ENCODE measurements around the gene PLEKHM3.

The PLEKHM3 gene

GRCh38 chr2:207778298-207778882, 246.9 kb downstream of the PLEKHM3 start:
- no peaks in the 10 kb centered on the region for H3K36me3 ChIP-seq (ENCODE audit: low read length)
- no peaks in the 10 kb centered on the region for H3F3A ChIP-seq (ENCODE audit: insufficient read depth)
- no peaks in the 10 kb centered on the region for H3K79me2 ChIP-seq (ENCODE audit: insufficient read depth, low read length)
- no peak overlapping the region for H3K4me2 ChIP-seq (ENCODE audit: low read depth, low read length, poor library complexity, severe bottlenecking)
- H3K27ac ChIP-seq (ENCODE audit: low read depth, low read length): no peak overlapping the region
- no peak overlapping the region for H2AFZ ChIP-seq (ENCODE audit: low read depth, low read length, severe bottlenecking)
- no peak overlapping the region for H3K4me3 ChIP-seq (ENCODE audit: insufficient read depth, low read length, poor library complexity, severe bottlenecking)
- TF ChIP-seq CTCF (IDR thresholded peaks at IDR 0.05; ENCODE audit: insufficient read depth, low read length, poor library complexity, severe bottlenecking) (no peak), EZH2phosphoT487 (conservative IDR thresholded peaks at IDR 0.05; ENCODE audit: low read length) (no peak)
- H4K20me1 ChIP-seq (ENCODE audit: low read depth, low read length): no peaks in the 10 kb centered on the region
- no peaks in the 10 kb centered on the region for H3K9me3 ChIP-seq (ENCODE audit: insufficient read depth, low read length)
- no peaks in the 10 kb centered on the region for H3K27me3 ChIP-seq (ENCODE audit: low read length)
- H3K9ac ChIP-seq (ENCODE audit: low read length): no peak overlapping the region
- H3K9me2 ChIP-seq (replicated peaks; ENCODE audit: insufficient read depth, low read length): no peaks in the 10 kb centered on the region

- no peak overlapping the region for H3K27ac ChIP-seq (ENCODE audit: low read depth, low read length)
- H2AFZ ChIP-seq (ENCODE audit: low read depth, low read length, severe bottlenecking): no peak overlapping the region
- TF ChIP-seq EZH2phosphoT487 (conservative IDR thresholded peaks at IDR 0.05; ENCODE audit: low read length) (no peak), CTCF (IDR thresholded peaks at IDR 0.05; ENCODE audit: insufficient read depth, low read length, poor library complexity, severe bottlenecking) (no peak)
Observed at GRCh38 chr2:207777124-207777523, 248.2 kb downstream of the PLEKHM3 start.

GRCh38 chr2:207775473-207775872, 249.9 kb downstream of the PLEKHM3 start:
- Histone ChIP-seq H3K4me2 (ENCODE audit: low read depth, low read length, poor library complexity, severe bottlenecking) (no peak overlapping the region), H3K79me2 (ENCODE audit: insufficient read depth, low read length) (no peaks in the 10 kb centered on the region), H3F3A (ENCODE audit: insufficient read depth) (no peaks in the 10 kb centered on the region), H3K4me3 (ENCODE audit: insufficient read depth, low read length, poor library complexity, severe bottlenecking) (no peak overlapping the region), H4K20me1 (ENCODE audit: low read depth, low read length) (no peaks in the 10 kb centered on the region), H3K27ac (ENCODE audit: low read depth, low read length) (no peak overlapping the region), H3K27me3 (ENCODE audit: low read length) (no peaks in the 10 kb centered on the region), H3K9me3 (ENCODE audit: insufficient read depth, low read length) (no peaks in the 10 kb centered on the region), H3K9me2 (replicated peaks; ENCODE audit: insufficient read depth, low read length) (no peaks in the 10 kb centered on the region), H2AFZ (ENCODE audit: low read depth, low read length, severe bottlenecking) (no peak overlapping the region), H3K9ac (ENCODE audit: low read length) (no peak overlapping the region), H3K36me3 (ENCODE audit: low read length) (no peaks in the 10 kb centered on the region)
- TF ChIP-seq CTCF (IDR thresholded peaks at IDR 0.05; ENCODE audit: insufficient read depth, low read length, poor library complexity, severe bottlenecking): no peak
- TF ChIP-seq EZH2phosphoT487 (conservative IDR thresholded peaks at IDR 0.05; ENCODE audit: low read length): no peak

More at GRCh38 chr2:207777124-207777523, 248.2 kb downstream of the PLEKHM3 start:
- no peaks in the 10 kb centered on the region for H3K9me3 ChIP-seq (ENCODE audit: insufficient read depth, low read length)
- no peaks in the 10 kb centered on the region for H3K9me2 ChIP-seq (replicated peaks; ENCODE audit: insufficient read depth, low read length)
- no peaks in the 10 kb centered on the region for H3K79me2 ChIP-seq (ENCODE audit: insufficient read depth, low read length)
- H3K27me3 ChIP-seq (ENCODE audit: low read length): no peaks in the 10 kb centered on the region
- H3F3A ChIP-seq (ENCODE audit: insufficient read depth): no peaks in the 10 kb centered on the region
- no peak overlapping the region for H3K9ac ChIP-seq (ENCODE audit: low read length)
- H3K4me3 ChIP-seq (ENCODE audit: insufficient read depth, low read length, poor library complexity, severe bottlenecking): no peak overlapping the region
- no peaks in the 10 kb centered on the region for H4K20me1 ChIP-seq (ENCODE audit: low read depth, low read length)
- H3K36me3 ChIP-seq (ENCODE audit: low read length): no peaks in the 10 kb centered on the region
- no peak overlapping the region for H3K4me2 ChIP-seq (ENCODE audit: low read depth, low read length, poor library complexity, severe bottlenecking)
